Mucosa of rectum (tissue), 2 donors: ENCODE results near the gene DLX6.

Source experiments
- H3K27ac ChIP-seq, 2 donors: one replicate each; pipeline ENCODE4 v1.7.0; 2013; ENCODE audit warnings: inconsistent platforms in 2 of 2, low read depth in 2 of 2, low read length in 2 of 2
- H3K27me3 ChIP-seq, 2 donors: one replicate each; pipeline ENCODE4 v1.7.0; 2013; ENCODE audit warnings: low read length in 2 of 2; ENCODE audit not compliant: control insufficient read depth in 2 of 2, insufficient read depth in 2 of 2
- H3K36me3 ChIP-seq, 2 donors: one replicate each; pipeline ENCODE4 v1.7.0; 2013; ENCODE audit warnings: low read length in 2 of 2; ENCODE audit not compliant: control insufficient read depth in 2 of 2, insufficient read depth in 2 of 2
- H3K4me1 ChIP-seq, 2 donors: one replicate each; pipeline ENCODE4 v1.7.0; 2013; ENCODE audit warnings: low read length in 2 of 2, mild to moderate bottlenecking in 1 of 2; ENCODE audit not compliant: control insufficient read depth in 2 of 2, insufficient read depth in 2 of 2
- H3K4me3 ChIP-seq, 2 donors: one replicate each; pipeline ENCODE4 v1.7.0; 2013; ENCODE audit warnings: low read length in 2 of 2
- H3K9ac ChIP-seq, 2 donors: one replicate each; pipeline ENCODE4 v1.7.0; 2013; ENCODE audit warnings: low read length in 2 of 2, low read depth in 1 of 2, mild to moderate bottlenecking in 1 of 2
- H3K9me3 ChIP-seq, 2 donors: one replicate each; pipeline ENCODE4 v1.7.0; 2013; ENCODE audit warnings: low read length in 2 of 2; ENCODE audit not compliant: control insufficient read depth in 2 of 2
- donor health status: healthy.
- donor health status: Normal muscosa, but diverticular disease.

Gene DLX6

DNA sequence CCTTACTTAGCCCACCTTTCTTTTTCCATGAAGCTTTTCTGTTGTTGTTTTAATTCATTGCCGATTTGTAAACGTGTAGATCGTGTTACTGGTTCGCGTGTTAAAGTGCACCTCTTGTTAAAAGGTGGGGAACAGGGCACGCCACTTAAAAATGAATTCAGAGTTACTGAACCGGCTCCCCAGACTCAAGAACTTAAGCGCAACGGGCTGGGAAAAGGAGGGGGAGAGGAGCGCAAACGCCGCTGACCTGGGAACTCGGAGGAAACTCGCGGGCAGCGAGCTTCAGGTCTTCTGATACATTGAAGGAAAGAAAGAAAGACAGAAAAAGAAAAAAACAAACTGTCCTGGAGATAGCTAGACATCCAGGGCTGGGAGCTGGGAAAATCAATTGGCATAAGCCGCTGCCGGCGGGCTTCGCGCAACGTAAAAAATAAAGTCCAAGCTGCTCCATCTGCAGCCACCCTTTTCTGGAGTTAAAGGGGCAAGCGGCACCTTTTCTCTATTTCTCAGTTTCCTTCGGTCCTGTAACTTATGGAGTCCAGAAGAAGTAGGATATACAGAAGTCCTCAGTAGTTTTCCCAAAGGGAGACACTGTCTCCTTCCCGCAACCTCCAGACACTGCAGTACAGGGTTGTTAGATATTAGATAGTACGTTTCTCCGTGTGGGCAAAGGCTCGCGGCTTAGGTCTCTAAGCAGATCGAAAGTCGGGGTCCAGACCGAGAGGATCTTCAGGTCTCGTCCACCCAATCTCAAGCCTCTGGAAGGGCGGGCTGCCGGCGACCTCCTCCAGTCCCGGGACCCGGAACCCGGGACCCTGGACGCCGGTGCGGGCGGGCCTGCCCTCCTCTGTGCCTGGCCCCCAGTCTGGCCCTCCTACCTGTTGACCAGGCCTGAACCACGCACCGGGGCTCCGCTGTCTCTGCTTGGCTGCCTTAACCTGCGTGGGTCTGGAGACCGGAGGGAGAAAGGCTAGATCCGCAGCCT, 1.8 kb upstream of the DLX6 start:
- H3K4me3 ChIP-seq, result no peak overlapping the region
- H3K27me3 ChIP-seq, result peaks cover 67 to 87% of the 10 kb centered on the region in 2 donors

GRCh38 chr7:97004247-97005182, 838 bp upstream of the DLX6 start:
- peaks cover 3 to 4% of the 10 kb centered on the region in 2 donors for H3K4me1 ChIP-seq
- no peak overlapping the region for H3K9ac ChIP-seq
- H3K4me3 ChIP-seq, result peak overlapping the region in 1 of 2 donors; percentile 27
- H3K9me3 ChIP-seq, result no peaks in the 10 kb centered on the region
- peaks cover 66 to 81% of the 10 kb centered on the region in 2 donors for H3K27me3 ChIP-seq
- H3K27ac ChIP-seq, result no peak overlapping the region
- H3K36me3 ChIP-seq, result no peaks in the 10 kb centered on the region

More for the DNA sequence above, 1.8 kb upstream of the DLX6 start:
- H3K36me3 ChIP-seq, result no peaks in the 10 kb centered on the region
- no peaks in the 10 kb centered on the region for H3K9me3 ChIP-seq
- H3K9ac ChIP-seq, result no peak overlapping the region
- peaks cover 3 to 4% of the 10 kb centered on the region in 2 donors for H3K4me1 ChIP-seq
- H3K27ac ChIP-seq, result no peak overlapping the region

GRCh38 chr7:97006055-97006815, 882 bp downstream of the DLX6 start:
- no peak overlapping the region for H3K9ac ChIP-seq
- peaks cover 3 to 4% of the 10 kb centered on the region in 2 donors for H3K4me1 ChIP-seq
- peaks cover 63 to 77% of the 10 kb centered on the region in 2 donors for H3K27me3 ChIP-seq
- H3K27ac ChIP-seq, result no peak overlapping the region
- H3K9me3 ChIP-seq, result no peaks in the 10 kb centered on the region
- no peaks in the 10 kb centered on the region for H3K36me3 ChIP-seq
- peak overlapping the region in 1 of 2 donors; percentile 13 for H3K4me3 ChIP-seq

DNA sequence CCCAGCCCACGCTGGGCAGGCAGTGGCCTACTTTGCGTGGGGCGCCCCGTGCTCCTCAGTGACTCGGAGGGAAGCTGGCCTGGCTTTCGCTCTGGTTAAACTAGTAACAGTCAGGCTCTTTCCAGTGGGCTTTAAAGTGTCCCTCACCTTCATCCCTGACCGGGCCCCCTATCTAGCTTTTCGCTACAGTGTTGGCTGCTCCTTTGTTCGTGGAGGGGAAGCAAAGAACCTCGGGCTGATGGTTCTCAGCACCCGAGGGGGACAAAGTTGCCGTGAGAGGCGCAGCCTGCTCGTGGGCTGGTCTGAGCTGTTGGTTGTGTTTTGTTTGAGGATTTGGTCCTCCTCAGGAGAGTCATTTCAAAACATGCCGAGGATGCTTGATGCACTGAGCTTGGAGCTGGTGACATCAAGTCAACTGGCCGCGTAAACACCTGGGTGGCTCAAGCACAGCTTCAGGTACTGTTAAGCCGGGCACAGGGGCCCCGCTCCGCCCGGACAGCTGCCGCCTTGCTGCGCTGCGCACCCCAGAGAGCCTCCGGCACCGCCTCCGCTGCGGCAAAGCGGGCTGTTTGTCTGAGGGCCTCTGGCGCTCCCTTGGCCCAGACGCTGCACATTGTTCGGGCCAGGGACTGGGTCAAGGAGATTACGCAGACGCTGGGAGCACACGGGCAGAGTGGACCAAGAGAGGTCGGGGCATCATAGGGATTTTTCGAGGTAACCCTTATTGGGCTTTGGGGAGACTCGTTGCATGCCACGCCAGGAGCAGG, 1.6 kb downstream of the DLX6 start:
- peaks cover 63 to 78% of the 10 kb centered on the region in 2 donors for H3K27me3 ChIP-seq
- H3K27ac ChIP-seq, result no peak overlapping the region
- H3K9me3 ChIP-seq, result no peaks in the 10 kb centered on the region
- H3K4me3 ChIP-seq, result no peak overlapping the region
- H3K9ac ChIP-seq, result no peak overlapping the region
- no peaks in the 10 kb centered on the region for H3K36me3 ChIP-seq
- H3K4me1 ChIP-seq, result peaks cover 3 to 4% of the 10 kb centered on the region in 2 donors

GRCh38 chr7:97007583-97007861, 2.2 kb downstream of the DLX6 start:
- H3K27ac ChIP-seq, result no peak overlapping the region

DNA sequence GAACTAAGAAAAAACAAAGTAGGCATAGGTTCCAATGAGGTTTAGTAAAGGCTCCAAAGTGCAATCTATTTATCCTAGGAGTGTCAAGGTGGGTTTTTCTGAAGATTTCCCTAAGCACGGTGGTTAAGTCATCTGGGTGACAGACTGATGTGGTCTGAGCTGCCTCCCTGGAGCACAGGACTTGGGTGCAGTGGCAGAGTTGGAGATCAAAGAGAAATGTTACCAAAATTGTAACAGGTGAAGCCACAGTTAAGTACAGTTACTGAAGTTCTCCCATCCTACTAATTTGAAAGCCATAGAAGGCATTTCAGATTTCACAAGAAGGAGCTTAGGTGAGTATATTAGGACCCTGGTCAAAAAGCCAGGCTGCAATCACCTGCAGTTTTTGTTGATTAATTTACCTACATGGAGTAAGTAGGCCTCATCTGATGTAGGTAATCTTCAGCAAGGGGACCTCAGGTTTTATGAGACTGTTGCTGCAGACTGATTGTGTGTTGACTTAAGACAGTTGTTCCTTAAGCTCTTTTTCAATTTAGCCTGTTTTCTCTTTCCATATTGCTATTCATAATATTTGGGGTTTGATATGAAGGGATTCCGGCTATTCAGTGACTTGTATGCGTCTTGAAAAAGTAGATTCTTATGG, 3.0 kb downstream of the DLX6 start:
- no peak overlapping the region for H3K4me3 ChIP-seq
- H3K27ac ChIP-seq, result no peak overlapping the region
- no peak overlapping the region for H3K9ac ChIP-seq
- peaks cover 3 to 4% of the 10 kb centered on the region in 2 donors for H3K4me1 ChIP-seq
- H3K9me3 ChIP-seq, result no peaks in the 10 kb centered on the region
- peaks cover 63 to 77% of the 10 kb centered on the region in 2 donors for H3K27me3 ChIP-seq
- no peaks in the 10 kb centered on the region for H3K36me3 ChIP-seq

More at GRCh38 chr7:97007583-97007861, 2.2 kb downstream of the DLX6 start:
- H3K4me1 ChIP-seq, result peaks cover 3 to 4% of the 10 kb centered on the region in 2 donors
- no peaks in the 10 kb centered on the region for H3K36me3 ChIP-seq
- no peak overlapping the region for H3K4me3 ChIP-seq
- peaks cover 64 to 78% of the 10 kb centered on the region in 2 donors for H3K27me3 ChIP-seq
- no peak overlapping the region for H3K9ac ChIP-seq
- no peaks in the 10 kb centered on the region for H3K9me3 ChIP-seq

DNA sequence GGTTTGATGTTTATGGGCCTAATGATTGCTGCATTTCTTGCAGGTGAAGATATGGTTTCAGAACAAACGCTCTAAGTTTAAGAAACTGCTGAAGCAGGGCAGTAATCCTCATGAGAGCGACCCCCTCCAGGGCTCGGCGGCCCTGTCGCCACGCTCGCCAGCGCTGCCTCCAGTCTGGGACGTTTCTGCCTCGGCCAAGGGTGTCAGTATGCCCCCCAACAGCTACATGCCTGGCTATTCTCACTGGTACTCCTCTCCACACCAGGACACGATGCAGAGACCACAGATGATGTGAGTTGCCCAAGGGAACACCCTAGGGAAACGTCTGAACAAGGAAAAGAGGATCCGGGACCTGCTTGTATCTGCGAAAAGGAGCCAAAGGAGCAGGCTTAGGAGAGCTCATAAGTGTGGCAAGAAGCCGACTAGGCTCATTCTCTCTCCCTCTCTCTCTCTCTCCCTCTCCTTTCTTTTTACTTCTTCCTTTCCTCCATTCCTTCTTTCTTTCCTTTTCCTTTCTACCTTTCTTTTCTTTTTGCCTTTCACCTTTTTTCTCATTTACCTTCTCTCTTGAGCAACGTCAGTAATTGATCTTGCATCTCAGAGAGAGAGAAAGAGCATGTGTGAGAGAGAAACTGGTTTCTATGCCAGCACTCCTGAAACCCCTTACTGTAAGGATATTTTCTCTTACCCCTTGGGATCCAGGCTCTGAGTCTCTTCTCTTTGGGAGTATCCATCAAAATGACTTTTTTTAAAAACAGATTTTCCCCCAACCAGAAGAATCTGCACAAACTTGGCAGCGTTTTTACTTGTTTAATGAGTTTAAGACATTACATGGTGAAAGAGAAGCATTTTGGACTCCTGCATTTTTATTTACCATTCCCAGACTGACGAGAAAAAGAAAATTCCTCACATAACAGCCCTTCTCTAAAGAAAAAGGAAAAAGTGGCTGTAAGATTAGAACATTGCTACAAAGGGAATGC, 4.7 kb downstream of the DLX6 start:
- no peak overlapping the region for H3K9ac ChIP-seq
- no peak overlapping the region for H3K27ac ChIP-seq
- H3K9me3 ChIP-seq, result no peaks in the 10 kb centered on the region
- no peaks in the 10 kb centered on the region for H3K36me3 ChIP-seq
- peaks cover 2 to 4% of the 10 kb centered on the region in 2 donors for H3K4me1 ChIP-seq
- peaks cover 60 to 75% of the 10 kb centered on the region in 2 donors for H3K27me3 ChIP-seq
- H3K4me3 ChIP-seq, result no peak overlapping the region

- Histone ChIP-seq H3K9ac (no peak overlapping the region), H3K9me3 (no peaks in the 10 kb centered on the region), H3K4me3 (no peak overlapping the region), H3K27me3 (peaks cover 65 to 80% of the 10 kb centered on the region in 2 donors), H3K27ac (no peak overlapping the region), H3K4me1 (no peaks in the 10 kb centered on the region), H3K36me3 (no peaks in the 10 kb centered on the region)
Observed at GRCh38 chr7:97011104-97011503, 5.8 kb downstream of the DLX6 start.
